Activated T-helper 1 cell treated with Interleukin-2 at 50 U/mL for 16 hours (primary cell): ENCODE data around the gene PARK7.

Source experiments
- DNase-seq: peaks from one replicate; pipeline ENCODE4 v3.0.0-alpha.2; 2020; ENCODE audit warnings: low read depth

Gene PARK7

GRCh38 chr1:7984811-7985210, 23.3 kb downstream of the PARK7 start:
- no peak for DNase-seq

- DNase-seq = no peak
These were observed 24.5 kb downstream of the PARK7 start for GRCh38 chr1:7985851-7986612.

GRCh38 chr1:7987528-7987927, 26.0 kb downstream of the PARK7 start:
- DNase-seq = no peak

DNA sequence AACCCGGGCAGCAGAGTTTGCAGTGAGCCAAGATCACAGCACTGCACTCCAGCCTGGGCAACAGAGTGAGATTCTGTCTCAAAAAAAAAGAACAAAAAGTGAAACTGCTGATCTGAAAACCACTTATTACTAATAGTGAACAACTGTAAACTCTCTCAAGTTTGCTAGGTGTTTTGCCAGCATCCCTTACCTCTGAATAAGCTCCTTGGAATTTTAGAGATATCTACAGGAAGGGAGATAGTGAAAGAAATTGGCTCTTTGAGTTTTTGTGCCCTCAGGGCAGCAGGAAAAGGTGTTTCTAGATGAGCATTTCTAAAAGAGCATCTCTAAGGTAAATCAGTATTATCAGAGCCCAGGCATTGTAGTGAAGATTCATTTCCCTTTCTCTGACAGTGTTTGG, 27.1 kb downstream of the PARK7 start:
- no peak for DNase-seq

GRCh38 chr1:7989762-7990428, 28.4 kb downstream of the PARK7 start:
- no peak for DNase-seq

GRCh38 chr1:7991504-7992440, 30.3 kb downstream of the PARK7 start:
- DNase-seq = no peak

DNA sequence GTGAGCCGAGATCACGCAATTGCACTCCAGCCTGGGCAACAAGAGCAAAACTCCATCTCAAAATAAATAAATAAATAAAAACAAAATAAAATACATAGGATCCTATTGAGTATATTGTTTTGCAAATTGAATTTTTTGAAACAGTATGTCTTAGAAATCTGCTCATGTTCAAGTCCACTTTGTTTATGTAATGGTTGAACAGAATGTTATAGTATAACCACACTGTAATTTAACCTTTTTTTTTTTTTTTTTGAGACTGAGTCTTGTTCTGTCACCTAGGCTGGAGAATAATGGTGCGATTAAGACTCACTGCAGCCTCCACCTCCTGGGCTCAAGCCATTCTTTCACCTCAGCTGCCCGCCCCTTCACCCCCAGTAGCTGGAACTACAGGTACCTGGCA, 31.4 kb downstream of the PARK7 start:
- DNase-seq = no peak

DNA sequence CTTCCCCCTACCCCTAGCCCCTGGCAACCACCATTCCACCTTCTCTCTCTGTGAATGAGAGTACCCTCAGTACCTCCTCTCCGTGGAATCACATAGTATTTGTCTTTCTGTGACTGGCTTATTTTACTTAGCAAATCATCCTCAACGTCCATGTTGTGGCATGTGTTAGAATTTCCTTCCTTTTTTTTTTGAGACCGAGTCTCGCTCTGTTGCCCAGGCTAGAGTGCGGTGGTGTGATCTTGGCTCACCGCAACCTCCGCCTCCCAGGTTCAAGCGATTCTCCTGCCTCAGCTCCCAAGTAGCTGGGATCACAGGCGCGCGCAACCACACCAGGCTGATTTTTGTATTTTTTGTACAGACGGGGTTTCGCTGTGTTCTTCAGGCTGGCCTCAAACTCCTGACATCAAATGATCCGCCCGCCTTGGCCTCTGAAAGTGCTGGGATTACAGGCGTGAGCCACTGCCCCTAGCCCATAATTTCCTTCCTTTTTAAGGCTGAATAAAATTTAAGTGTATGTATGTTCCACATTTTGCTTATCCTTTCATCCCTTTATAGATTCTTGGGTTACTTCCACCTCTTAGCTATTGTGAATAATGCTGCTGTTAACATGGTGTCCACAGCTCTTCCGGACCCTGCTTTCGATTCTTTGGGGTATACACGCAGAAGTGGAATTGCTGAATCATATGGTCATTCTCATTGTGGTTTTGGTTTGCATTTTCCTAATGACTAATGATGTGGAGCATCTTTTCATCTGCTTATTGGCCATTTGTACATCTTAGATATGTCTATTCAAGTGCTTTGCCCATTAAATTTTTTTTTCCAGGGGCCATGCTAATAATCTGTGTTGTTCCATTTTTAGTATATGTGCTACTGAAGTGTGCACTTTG, 32.3 kb downstream of the PARK7 start:
- no peak for DNase-seq

GRCh38 chr1:7994827-7995226, 33.3 kb downstream of the PARK7 start:
- DNase-seq = no peak

DNA sequence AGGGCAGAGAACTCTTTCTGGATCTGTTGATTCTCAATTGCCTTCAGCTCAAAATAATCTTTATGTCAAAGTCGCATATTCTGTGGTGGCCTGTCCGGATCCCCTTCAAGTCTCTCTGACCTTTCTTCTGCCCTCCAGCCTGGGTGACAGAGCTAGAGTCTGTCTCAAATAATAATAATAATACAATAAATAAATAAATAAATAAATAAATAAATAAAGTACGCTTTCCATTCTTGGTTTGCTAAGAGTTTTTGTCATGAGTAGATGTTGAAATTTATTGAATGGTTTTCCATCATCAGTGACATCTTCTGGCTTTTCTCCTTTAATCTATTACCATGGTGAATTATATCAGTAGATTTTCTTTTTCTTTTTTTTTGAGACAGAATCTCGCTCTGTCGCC, 33.9 kb downstream of the PARK7 start:
- DNase-seq = no peak

DNA sequence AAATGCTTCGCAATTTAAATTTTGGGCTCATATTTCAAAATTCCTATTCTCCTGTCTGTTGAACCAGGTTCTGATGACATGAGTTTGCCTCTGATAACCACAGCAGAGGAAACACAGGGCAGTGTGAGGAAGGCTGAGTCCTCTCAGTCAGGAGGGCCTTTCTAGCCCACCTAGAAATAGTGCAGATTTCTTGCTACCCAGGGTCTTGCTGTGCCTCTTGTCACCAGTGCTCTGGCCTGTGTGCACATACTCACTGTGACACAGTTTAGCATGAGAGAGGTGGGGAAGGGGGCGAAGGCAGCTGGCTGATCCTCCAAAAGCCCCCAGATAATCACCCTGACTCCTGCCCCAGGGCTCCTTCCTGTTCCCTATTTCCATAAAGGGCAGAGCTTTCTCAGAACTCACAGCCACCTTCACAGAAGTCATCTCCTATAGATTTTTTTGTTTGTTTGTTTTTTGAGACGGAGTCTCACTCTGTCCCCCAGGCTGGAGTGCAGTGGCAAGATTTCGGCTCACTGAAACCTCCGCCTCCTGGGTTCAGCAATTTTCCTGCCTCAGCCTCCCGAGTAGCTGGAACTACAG, 40.9 kb downstream of the PARK7 start:
- DNase-seq = no peak

- no peak for DNase-seq
These were observed 41.4 kb downstream of the PARK7 start for GRCh38 chr1:8002921-8003320.

- DNase-seq = no peak
These were observed 42.1 kb downstream of the PARK7 start for GRCh38 chr1:8003438-8004112.

DNA sequence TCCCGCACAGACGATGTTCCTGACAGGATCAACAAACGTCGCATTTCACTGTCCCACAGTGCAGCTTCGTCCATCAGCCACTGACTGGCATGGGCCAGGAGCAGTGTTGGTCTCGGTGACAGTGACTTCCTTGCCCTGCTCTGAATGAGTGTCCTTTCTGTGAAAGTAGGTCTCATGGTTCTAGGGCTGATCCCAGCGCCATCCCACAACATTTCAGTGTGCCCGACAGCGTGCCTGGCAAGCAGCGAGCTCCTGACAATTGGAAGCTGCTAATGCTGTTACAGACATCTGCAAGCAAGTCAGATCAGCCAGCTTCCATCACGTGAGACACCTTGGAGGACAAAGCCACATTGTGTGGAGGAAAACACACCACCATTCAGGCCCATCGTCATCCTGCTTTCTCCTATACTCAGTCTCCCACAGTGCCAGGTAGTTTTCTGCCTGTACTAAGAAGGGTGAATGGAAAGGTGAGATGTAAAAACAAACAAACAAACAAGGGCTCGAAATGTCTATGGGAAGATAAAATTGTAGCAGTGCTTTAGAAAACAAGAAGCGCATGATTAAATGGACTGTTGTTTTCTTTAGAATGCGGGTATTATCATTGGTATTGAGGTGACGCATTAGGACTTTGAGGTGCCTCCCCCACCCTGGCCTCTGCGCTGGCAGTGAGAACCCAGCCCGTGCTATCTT, 42.7 kb downstream of the PARK7 start:
- no peak for DNase-seq

DNA sequence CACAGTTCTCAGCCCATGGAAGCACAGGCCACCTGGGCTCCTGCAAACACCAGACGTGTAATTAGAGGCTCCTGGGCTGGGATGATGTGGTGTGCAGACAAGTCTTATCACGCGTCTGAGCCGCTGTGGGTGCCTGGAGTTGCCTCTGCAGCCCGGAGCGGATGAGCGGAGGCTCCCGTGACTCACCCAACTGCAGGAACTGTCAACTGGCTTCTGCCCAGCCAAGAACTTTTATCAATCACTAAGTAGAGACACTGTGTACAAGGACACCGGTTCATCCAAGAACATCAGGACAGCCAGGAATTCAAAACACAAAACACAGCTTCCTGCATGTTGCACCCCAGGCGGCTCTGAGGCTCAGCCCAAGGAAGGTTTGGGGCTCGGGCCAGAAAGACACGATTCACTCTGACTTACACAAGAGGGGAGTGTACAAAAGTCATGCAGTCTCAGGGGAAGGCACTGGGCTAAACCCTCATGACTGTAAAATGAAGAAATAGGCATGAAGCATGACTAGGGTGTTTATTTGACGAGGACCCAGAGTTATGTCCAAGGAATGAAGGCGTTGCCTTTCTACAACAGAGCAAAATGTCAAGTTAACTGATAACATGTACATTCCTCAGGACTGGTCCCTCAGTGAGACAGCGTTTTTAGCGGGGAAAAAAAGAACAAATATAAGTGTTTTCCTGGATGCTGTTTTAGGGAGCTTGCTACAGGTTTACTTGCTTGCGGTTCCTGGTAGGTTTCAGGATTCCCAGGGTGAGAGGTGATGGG, 43.5 kb downstream of the PARK7 start:
- no peak for DNase-seq

- no peak for DNase-seq
These were observed 44.8 kb downstream of the PARK7 start for GRCh38 chr1:8006037-8006963.

GRCh38 chr1:8009043-8010002, 47.8 kb downstream of the PARK7 start:
- DNase-seq = no peak
